Nephron progenitor cell (in vitro differentiated cells): ENCODE results near the gene ATF7IP2.
"Not testable (repeated sequence)": the region's sequence is repeated elsewhere in the genome, so short reads cannot be mapped to it uniquely, and the experiment has no call there.

Experiments
- DNase-seq: peaks from one replicate; pipeline ENCODE4 v3.0.0; 2021
- H3K27ac Mint-ChIP-seq: 2 replicates; pipeline ENCODE4 v1.8.0; 2021; ENCODE audit warnings: mild to moderate bottlenecking, moderate library complexity, mixed read lengths
- H3K27me3 Mint-ChIP-seq: 2 replicates; pipeline ENCODE4 v1.8.0; 2021; ENCODE audit warnings: mild to moderate bottlenecking, low read depth, mixed read lengths; ENCODE audit not compliant: poor library complexity
- H3K36me3 Mint-ChIP-seq: 2 replicates; pipeline ENCODE4 v1.8.0; 2021; ENCODE audit warnings: low read depth, mixed read lengths
- H3K4me1 Mint-ChIP-seq: 2 replicates; pipeline ENCODE4 v1.8.0; 2021; ENCODE audit warnings: mixed read lengths
- H3K4me3 Mint-ChIP-seq: 2 replicates; pipeline ENCODE4 v1.8.0; 2021; ENCODE audit warnings: mild to moderate bottlenecking, moderate library complexity, mixed read lengths
- H3K9me3 Mint-ChIP-seq: 2 replicates; pipeline ENCODE4 v1.8.0; 2021; ENCODE audit warnings: mild to moderate bottlenecking, moderate library complexity, mixed read lengths
- CTCF ChIP-seq: fragments of 200-600 bp; sonication (generic); IDR thresholded peaks from 2 replicates; pipeline ENCODE4 v1.5.0; 2021; ENCODE audit warnings: antibody characterized with exemption

The ATF7IP2 gene

GRCh38 chr16:10497132-10498101, 111.6 kb downstream of the ATF7IP2 start:
- no peak overlapping the region for H3K4me3 Mint-ChIP-seq
- peak overlapping the region; percentile 49 for H3K27ac Mint-ChIP-seq
- peaks cover 5% of the 10 kb centered on the region for H3K4me1 Mint-ChIP-seq
- TF ChIP-seq CTCF, result no peak
- no peak for DNase-seq
- H3K27me3 Mint-ChIP-seq, result peaks cover 15% of the 10 kb centered on the region
- peaks cover 13% of the 10 kb centered on the region for H3K36me3 Mint-ChIP-seq
- H3K9me3 Mint-ChIP-seq, result peaks cover 32% of the 10 kb centered on the region

GRCh38 chr16:10500582-10500981, 114.7 kb downstream of the ATF7IP2 start:
- peaks cover 12% of the 10 kb centered on the region for H3K27me3 Mint-ChIP-seq
- no peak for TF ChIP-seq CTCF
- no peak overlapping the region for H3K4me3 Mint-ChIP-seq
- H3K4me1 Mint-ChIP-seq, result peaks cover 15% of the 10 kb centered on the region
- peaks cover 8% of the 10 kb centered on the region for H3K36me3 Mint-ChIP-seq
- H3K9me3 Mint-ChIP-seq, result peaks cover 22% of the 10 kb centered on the region
- DNase-seq, result no peak
- no peak overlapping the region for H3K27ac Mint-ChIP-seq

GRCh38 chr16:10501016-10501607, 115.3 kb downstream of the ATF7IP2 start:
- Mint-ChIP-seq H3K9me3 (peaks cover 20% of the 10 kb centered on the region), H3K27me3 (peaks cover 14% of the 10 kb centered on the region), H3K4me3 (no peak overlapping the region), H3K27ac (no peak overlapping the region), H3K36me3 (peaks cover 8% of the 10 kb centered on the region), H3K4me1 (peaks cover 16% of the 10 kb centered on the region)
- no peak for DNase-seq
- no peak for TF ChIP-seq CTCF

- Mint-ChIP-seq H3K36me3 (peaks cover 8% of the 10 kb centered on the region), H3K9me3 (peaks cover 19% of the 10 kb centered on the region), H3K4me3 (no peak overlapping the region), H3K27me3 (peaks cover 15% of the 10 kb centered on the region), H3K27ac (no peak overlapping the region), H3K4me1 (peaks cover 19% of the 10 kb centered on the region)
- TF ChIP-seq CTCF, result no peak
- no peak for DNase-seq
These were observed 116.9 kb downstream of the ATF7IP2 start for GRCh38 chr16:10502776-10503175.

- no peak for DNase-seq
- no peak overlapping the region for H3K4me3 Mint-ChIP-seq
- peaks cover 24% of the 10 kb centered on the region for H3K4me1 Mint-ChIP-seq
- H3K27ac Mint-ChIP-seq, result no peak overlapping the region
- H3K36me3 Mint-ChIP-seq, result peaks cover 8% of the 10 kb centered on the region
- H3K9me3 Mint-ChIP-seq, result peaks cover 19% of the 10 kb centered on the region
- H3K27me3 Mint-ChIP-seq, result peaks cover 15% of the 10 kb centered on the region
- TF ChIP-seq CTCF, result no peak
These were observed 118.6 kb downstream of the ATF7IP2 start for GRCh38 chr16:10504404-10504885.

GRCh38 chr16:10505286-10505685, 119.4 kb downstream of the ATF7IP2 start:
- DNase-seq, H3K27ac Mint-ChIP-seq, H3K4me3 Mint-ChIP-seq, H3K36me3 Mint-ChIP-seq: not testable (repeated sequence)
- H3K4me1 Mint-ChIP-seq, result peaks cover 29% of the 10 kb centered on the region
- H3K27me3 Mint-ChIP-seq, result peaks cover 15% of the 10 kb centered on the region
- H3K9me3 Mint-ChIP-seq, result peaks cover 17% of the 10 kb centered on the region
